ENCODE measurements around the gene TM9SF3. TPM values are rescaled to one million over a fixed set of nuclear protein-coding genes. Genes with fewer than 3 reads are reported as not detected.

The TM9SF3 gene
- total and polyA plus RNA-seq, 12 donors = 19.9 to 133 (median 99.7) TPM

DNA sequence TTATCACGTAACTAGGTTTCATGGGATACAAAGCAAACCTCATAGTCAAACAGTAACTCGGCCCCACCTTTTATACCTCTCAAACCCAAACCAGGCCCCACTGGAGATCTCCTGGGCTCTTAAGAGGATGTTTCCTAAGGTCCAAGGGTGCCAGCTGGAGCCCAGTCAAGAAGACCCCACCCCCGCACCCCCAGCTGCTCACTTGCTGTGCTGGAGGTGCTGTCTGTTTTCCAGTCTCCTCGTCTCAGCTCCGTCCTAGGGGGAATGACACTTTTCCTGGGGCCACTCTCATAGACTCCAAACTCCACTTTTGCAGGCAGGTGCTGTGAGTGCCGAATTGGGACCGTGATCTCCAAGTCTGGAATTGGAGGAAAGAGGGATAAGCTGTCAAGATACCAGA, 22.7 kb upstream of the TM9SF3 start:
- peaks cover 0 to 15% of the 10 kb centered on the region in 2 donors for H3K4me1 ChIP-seq (replicated peaks in 1 of 2)

GRCh38 chr10:96608805-96609204, 22.0 kb upstream of the TM9SF3 start:
- no peak overlapping the region for H3K27ac ChIP-seq
- WGBS, 4 donors = 80 to 87% (median 84%) methylated on average over 5 of the region's 5 CpGs

More for the DNA sequence above, 22.7 kb upstream of the TM9SF3 start:
- Histone ChIP-seq H3K36me3 (replicated peaks in 1 of 2) (no peaks in the 10 kb centered on the region), H3K9me3 (replicated peaks in 1 of 3) (no peaks in the 10 kb centered on the region), H3K27ac (no peak overlapping the region), H3K27me3 (no peaks in the 10 kb centered on the region), H3K4me3 (no peak overlapping the region)
- intact Hi-C loops (cut with DNase I) = no loop called here
- DNase-seq = no peak
- 87 to 92% (median 90%) methylated on average over 6 to 7 of the region's 7 CpGs for WGBS, 4 donors
- no peak for TF ChIP-seq CTCF (IDR thresholded peaks at IDR 0.05)
- TF ChIP-seq POLR2A (IDR thresholded peaks at IDR 0.05) = no peak

DNA sequence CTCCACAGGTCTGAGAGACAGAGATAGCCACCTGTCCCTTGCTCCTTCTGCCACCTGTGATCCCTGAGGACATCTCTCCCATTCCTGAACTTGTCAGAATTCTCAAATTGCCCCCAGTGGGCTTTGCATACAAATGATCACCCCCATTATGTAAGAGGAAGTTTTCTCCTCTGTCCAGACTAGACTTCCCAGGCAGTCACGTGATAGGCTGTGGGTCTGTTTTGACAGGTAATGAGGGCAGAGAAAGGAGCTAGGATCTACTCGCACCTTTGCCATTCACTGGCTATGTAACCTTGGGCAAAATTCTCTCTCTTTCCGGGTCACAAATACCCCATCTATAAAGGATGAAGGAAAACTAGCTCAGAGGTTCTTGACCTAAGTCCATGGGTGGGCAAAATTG, 21.4 kb upstream of the TM9SF3 start:
- H3K4me3 ChIP-seq = no peak overlapping the region
- no peak overlapping the region for H3K27ac ChIP-seq
- peaks cover 0 to 7% of the 10 kb centered on the region in 2 donors for H3K4me1 ChIP-seq (replicated peaks in 1 of 2)
- TF ChIP-seq POLR2A (IDR thresholded peaks at IDR 0.05) (no peak), CTCF (IDR thresholded peaks at IDR 0.05) (no peak)
- no peaks in the 10 kb centered on the region for H3K9me3 ChIP-seq (replicated peaks in 1 of 3)
- WGBS, 4 donors = 80 to 92% (median 83%) methylated on average over 3 of the region's 3 CpGs
- no peaks in the 10 kb centered on the region for H3K27me3 ChIP-seq
- intact Hi-C loops (cut with DNase I) = no loop called here
- DNase-seq = no peak
- H3K36me3 ChIP-seq (replicated peaks in 1 of 2) = no peaks in the 10 kb centered on the region

More at GRCh38 chr10:96608805-96609204, 22.0 kb upstream of the TM9SF3 start:
- peaks cover 0 to 13% of the 10 kb centered on the region in 2 donors for H3K4me1 ChIP-seq (replicated peaks in 1 of 2)
- intact Hi-C loops (cut with DNase I) = no loop called here
- no peak for TF ChIP-seq CTCF (IDR thresholded peaks at IDR 0.05)
- TF ChIP-seq POLR2A (IDR thresholded peaks at IDR 0.05) = no peak
- no peaks in the 10 kb centered on the region for H3K36me3 ChIP-seq (replicated peaks in 1 of 2)
- no peaks in the 10 kb centered on the region for H3K27me3 ChIP-seq
- H3K9me3 ChIP-seq (replicated peaks in 1 of 3) = no peaks in the 10 kb centered on the region
- H3K4me3 ChIP-seq = no peak overlapping the region
- no peak for DNase-seq

GRCh38 chr10:96606946-96607345, 20.1 kb upstream of the TM9SF3 start:
- intact Hi-C loops (cut with DNase I) = no loop called here
- Histone ChIP-seq H3K27ac (no peak overlapping the region), H3K27me3 (no peaks in the 10 kb centered on the region), H3K9me3 (replicated peaks in 1 of 3) (no peaks in the 10 kb centered on the region), H3K36me3 (replicated peaks in 1 of 2) (no peaks in the 10 kb centered on the region), H3K4me1 (replicated peaks in 1 of 2) (peaks cover 0 to 6% of the 10 kb centered on the region in 2 donors), H3K4me3 (no peak overlapping the region)
- TF ChIP-seq POLR2A (IDR thresholded peaks at IDR 0.05) = no peak
- TF ChIP-seq CTCF (IDR thresholded peaks at IDR 0.05) = no peak
- no peak for DNase-seq
- WGBS, 4 donors = 84 to 90% (median 87%) methylated on average over 1 of the region's 1 CpG
